HG02798 (cell line): ENCODE data around the gene MBNL2.
A peak's percentile ranks its signal among the peaks of the same experiment; 100 is the strongest.

Source experiments
- ATAC-seq: cut with Tn5 transposase; IDR thresholded peaks from one replicate; pipeline ENCODE4 v1.9.1; 2021; ENCODE audit warnings: mild to moderate bottlenecking; ENCODE audit not compliant: unreplicated experiment, poor library complexity

The MBNL2 gene

DNA sequence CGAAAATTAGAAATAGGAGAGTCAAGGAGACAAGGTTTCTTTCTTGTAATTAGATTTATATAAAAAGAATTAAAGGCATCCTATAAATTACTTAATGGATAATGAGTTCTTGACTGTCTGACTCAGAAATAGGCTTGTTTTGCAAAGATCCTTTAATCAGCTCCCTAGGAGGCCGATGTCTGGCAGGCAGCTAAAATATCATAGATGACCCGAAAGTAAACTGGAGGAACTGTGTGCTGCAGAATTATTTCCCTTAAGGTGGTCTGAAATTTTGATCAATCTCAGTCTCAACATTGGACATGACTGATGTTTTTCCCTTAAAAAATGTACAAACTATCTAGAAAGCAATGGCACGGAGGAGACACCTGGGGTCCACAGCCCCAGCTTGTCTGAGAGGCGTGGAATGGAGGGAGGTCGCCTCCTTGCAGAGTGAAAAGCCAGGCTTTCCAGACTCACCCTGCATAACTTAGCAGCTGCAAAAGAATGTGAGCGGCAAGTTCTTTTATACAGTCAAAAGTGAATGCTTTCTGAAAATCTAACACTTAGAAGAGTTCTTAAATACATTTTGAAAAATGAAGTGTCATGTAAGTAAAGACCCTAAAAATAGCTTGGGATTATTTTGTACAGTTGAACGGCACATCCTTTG is 44.8 kb downstream of the MBNL2 start:
- no peak for ATAC-seq

DNA sequence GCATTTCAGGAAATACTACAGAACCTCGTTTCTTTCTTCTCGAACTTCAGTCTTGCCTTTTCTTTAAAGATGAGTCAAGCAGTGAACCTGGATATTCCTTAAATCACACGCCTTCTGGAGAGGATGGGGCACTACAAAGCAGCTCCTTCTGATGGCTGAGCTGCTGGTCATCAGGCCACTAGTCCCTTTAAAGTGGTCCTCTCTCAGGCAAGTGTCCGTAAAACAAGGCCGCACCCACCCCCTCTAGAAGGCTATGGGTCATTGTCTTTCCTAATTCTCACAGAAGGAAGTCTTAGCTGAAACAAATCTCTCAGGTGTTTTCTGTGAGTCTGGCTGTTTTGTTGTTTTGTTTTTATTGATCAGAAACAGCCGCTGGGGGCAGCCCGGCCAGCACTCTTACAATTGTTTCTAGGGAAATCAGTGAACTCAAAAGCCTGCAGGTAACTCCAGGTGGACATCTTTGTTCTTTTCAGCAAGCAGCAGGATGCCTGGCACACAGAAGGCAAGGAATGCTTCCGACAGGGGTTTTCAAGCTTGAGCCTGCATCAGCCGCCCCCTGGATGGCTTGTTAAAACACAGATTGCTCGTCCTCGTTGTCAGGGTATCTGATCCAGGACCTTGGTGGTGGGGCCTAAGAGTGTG is 45.4 kb downstream of the MBNL2 start:
- no peak for ATAC-seq

DNA sequence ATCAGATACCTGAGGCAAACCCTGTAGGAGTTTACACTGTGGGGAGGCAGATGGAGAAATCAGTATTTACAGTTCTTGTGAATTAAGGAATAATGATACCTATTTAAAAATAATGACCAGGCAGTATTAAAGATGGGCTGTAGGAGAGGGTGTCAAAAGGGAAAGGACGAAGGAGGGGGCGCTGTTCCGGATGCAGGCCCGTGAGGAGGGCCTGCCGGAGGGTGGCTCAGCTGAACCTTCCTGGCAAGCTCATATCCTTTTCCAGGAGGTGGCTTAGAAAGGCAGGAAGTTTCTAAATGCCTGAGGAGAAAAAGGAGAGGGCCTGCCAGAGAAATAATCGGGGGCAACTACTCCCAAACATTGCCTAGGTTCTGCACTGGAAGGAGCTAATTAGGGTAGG is 46.6 kb downstream of the MBNL2 start:
- ATAC-seq: no peak

DNA sequence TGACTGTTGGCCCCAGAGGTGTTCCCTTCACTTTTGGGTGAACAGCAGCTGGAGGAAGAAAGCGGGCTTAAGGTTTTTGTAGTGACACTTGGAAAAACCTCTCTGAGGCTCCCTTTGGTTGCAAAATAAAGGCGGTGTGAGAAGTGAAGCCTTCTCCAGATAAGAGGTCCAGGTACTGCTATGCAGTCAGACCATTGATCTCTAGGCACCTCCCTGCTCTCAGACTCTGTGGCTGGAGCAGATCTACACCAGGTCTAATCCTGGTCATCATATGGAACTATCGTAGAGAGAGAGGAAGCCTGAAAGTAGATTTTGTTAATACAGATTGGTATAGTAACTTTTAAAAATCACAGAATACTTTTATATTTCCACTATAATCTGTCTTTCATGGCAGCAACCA is 47.5 kb downstream of the MBNL2 start:
- no peak for ATAC-seq

DNA sequence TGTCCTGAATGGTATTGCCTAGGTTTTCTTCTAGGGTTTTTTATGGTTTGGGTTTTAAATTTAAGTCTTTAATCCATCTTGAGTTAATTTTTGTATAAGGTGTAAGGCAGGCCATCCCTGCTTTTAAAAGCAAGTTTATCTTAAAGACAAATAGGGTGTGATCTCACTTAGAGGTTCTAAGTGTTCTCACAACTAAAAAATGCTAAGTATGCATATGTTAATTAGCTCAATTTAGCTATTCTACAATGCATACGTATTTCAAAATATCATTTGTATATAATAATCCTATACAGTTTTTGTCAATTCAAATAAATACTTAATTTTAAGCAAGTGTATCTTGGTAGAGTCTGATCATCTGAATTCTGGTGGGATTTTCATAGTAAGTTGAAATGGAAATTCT is 50.4 kb downstream of the MBNL2 start:
- ATAC-seq: no peak

DNA sequence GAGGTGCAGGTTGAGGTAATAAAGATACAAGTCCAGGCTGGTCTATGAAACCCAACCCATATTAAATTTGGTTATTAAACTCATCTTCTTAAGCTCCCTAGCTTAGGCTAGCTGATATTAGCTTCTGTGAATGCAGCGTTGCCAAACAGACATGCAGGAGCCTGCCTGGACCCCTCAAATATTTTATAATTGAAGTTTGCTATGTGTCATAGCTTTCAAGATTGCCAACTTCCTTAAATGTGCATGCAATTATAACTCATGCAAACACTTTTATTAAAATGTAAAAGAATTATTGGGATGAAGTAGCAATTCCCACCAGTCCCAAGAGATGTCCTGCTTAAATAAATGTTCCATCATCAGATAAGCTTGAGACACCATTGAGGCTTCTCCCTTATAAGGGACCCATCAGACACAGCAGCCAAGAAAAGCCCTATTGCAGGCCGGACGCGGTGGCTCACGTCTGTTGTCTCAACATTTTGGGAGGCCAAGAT is 51.3 kb downstream of the MBNL2 start:
- no peak for ATAC-seq

DNA sequence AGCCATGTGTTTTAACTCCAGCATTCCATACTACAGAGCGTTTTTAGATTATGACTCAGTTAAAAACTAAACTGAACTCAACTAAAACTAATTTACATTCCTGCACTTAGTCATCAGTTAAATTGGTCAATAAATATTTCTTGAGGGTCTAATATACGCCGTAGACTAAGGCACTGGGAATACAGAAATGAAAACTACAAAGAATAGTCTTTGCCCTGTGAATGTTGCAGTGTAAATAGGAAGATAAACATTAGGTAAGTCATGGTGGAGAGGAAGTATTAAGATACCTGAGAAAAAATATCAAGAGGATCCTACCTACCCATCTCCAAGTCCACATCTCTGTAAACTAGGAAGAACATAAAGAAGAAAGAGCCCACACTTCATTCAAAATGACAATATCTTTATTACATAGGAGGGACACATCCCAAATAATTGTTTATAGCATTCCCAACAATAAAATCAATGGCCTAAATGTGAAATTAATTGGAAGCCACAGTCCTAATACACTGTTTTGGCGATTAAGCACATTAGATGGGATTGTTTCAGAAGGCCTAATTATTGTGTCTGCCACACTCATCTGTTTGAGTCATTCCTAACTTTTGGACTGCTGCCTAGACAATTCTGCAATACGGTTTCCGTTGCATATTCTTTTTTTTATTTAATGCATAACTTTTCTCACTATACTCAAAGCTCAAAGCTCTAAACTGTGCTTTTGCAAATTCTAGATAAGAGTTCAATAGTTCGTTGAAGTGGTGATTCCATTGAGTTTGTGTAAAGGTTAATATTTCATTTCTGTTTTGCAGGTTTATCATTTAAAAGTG is 52.9 kb downstream of the MBNL2 start:
- ATAC-seq: no peak

DNA sequence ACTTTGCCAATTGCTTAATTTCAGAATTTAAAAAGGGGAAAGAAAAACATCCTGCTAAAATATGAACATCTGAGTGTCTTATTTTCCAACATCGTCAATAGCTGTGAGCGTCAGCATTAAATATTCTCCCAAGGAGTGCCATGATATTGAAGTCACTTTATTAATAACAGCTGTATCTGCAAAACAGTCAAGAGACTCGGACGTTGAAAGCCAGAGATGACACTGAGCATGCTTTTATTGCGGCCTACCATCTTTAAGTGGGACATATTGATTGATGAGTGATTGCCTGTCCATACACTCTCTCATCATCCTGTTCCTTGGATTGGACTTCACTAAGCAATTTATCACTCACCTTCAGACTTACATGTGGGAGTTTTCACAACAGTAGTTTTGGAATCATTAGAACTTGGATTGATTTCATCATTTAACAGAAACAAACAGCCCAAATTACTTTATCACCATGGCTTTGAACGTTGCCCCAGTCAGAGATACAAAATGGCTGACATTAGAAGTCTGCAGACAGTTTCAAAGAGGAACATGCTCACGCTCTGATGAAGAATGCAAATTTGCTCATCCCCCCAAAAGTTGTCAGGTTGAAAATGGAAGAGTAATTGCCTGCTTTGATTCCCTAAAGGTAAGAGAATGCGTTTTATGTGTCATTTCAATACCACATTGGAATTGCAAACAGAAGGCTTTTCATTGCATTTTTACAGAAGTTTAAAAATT is 53.8 kb downstream of the MBNL2 start:
- no peak for ATAC-seq

DNA sequence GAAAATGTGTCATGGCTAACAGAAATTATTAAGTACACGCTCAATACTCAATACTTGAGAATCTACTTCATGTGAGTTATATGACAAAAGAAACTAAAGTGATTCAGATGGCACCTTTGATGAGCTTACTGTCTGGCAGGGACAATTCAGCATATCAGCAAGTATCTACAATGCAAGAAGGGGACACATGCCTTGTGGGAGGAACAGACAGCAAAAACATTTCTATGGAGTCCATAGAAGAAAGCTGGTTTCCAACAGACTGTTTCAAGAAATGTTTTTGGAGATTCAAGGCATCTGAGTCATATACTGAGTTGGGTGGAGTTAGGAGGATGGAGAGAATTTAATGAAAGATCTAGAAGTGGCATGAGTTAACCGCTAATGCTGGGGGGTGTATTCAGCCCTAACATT is 54.7 kb downstream of the MBNL2 start:
- no peak for ATAC-seq

DNA sequence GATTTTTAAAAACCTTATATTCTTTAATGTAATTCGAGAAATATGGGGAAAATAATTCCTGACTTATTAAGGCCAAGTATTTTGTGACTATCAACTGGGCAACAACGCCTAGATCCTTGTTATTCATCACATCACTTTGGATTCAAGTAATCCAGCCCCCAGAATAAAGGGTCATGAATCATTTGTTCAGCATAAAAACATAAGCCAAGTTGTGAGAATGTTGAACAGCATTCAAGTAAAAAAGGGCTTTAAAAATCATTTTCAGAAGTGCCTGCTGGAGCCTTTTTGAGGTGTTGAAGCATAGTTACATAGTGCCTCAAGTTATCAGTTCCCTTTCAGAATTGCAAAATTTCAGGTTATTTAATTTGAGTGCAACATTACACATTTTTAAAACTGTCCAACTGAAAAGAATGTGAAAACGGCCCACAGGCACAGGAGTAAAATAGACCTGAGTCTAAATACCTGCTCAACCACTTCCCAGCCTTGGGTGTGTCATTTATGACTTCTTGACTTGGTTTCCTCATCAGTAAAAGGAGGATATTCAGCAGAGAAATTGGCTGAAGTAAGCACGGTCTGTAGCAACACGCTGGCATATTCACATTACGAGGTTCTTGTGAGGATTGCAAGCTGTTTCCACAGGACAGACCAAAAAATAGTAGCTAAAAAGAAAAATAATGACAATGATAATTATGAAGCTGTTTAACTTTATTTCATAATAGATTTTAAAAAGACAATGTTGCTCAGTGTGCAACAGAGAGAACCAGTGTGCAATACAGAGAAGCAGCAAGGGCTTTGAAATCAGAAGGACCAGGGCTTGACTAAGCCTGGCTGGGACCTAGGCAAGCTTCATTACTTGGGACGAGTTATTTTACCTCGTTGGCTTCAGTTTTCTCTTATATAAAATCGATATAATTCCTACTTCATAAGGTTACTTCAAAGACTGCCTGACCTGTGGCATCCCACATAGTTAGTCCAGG is 56.6 kb downstream of the MBNL2 start:
- no peak for ATAC-seq

DNA sequence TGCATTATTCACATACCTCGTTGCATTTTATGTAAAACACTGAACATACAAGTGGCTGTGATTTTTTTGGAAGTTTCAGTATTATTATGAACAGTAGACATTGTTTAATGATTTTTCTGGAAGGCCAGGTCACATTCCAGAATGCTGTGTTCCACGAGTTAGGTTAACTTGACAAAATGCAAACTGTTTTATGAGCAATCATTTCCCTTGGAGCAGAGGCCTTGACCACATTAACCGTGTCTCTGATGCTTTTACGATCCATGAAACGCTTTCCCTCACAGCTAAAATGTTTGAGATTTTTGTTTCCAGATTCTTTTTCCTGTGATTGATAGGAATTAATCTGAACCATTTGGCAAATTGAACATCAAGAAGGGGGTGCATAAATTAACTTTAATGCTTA is 57.8 kb downstream of the MBNL2 start:
- ATAC-seq: no peak

DNA sequence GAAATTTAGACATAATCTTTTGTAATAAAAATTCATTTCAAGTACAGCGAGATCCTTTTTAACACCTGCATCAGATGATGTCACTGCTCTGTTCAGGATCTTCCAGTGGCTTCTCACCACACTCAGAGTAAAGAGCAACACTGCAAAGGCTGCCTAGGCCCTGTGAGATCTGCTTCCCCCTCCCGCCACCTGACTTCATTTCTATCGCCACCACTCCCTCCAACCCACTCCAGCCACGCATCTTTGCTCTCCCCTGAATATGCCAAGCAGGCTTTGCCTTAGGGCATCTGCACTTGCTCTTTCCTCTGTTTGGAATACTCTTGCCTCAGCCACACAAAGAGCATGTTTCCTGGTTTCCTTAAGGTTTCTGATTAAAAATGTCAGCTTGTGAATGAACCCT is 58.3 kb downstream of the MBNL2 start:
- peak; percentile 46 for ATAC-seq

DNA sequence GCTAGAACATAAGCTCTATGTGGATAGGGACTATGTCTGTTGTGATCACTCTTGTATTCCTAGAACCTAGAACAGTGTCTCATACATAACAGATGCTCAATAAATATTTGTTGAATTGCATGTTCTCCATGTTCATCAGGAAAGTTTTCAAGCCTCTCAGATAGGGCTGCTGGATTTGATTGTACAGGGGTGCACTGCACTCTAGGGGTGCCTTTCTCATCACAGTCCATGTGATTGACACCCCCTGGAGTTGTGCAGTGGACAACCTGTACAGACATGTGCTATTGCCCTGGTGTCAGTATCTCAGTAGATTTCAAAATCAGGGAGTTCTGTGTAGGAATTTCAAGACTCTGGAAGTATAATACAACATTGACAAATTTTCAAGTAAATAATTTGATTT is 58.9 kb downstream of the MBNL2 start:
- ATAC-seq: no peak

DNA sequence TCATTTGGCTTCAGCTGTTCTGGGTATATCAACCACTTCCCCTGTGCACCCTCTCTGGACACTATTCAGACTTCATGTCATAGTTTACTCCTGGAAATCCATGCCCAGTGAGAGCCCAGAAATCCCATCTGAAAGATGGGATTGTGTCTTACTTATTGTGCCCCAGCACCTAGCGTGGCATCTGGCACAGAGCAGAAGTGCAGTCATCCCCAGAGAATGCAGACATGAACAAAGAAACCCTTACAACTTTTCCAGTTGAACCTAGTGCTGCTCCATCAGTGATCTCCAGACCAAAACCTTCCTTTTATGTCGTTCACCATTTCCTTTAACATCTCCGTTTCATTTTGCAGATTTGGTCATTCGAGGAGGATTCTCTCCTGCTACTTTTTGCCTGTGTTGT is 60.6 kb downstream of the MBNL2 start:
- ATAC-seq: no peak

DNA sequence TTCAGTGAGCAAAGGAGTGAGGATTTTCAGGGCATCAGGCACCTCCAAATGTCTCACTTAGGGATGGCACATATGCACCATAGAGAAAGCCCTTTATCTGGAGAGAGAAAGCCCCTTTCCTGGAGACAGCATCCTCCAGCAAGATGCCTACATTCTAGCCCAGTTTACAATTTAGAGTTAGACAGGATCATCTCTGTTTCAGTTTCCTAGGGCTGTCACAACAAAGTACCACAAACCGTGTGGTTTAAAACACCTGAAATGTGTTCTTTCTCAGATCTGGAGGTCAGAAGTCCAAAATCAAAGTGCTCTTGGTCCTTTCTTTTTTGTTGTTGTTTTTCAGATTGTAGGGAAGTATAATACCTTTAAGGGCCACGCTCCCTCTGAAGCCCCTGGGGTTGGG is 61.8 kb downstream of the MBNL2 start:
- ATAC-seq: peak; percentile 54

DNA sequence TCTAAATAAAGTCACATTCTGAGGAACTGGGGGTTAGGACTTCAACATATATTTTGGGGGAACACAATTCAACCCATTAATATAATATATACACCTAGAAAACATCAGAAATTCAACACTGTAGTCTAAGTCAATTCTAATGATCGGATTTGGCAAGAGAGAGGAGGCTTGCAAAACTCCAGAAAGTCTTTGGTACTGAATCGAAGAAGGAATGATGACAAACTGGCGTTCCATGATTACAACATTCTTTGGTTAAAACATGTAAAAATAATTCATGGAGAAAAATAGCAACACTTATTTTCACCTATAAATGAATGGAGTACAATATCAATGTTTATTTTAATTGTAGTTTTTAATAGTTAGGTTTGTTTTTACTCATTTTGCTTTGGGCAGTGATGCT is 62.4 kb downstream of the MBNL2 start:
- ATAC-seq: no peak

DNA sequence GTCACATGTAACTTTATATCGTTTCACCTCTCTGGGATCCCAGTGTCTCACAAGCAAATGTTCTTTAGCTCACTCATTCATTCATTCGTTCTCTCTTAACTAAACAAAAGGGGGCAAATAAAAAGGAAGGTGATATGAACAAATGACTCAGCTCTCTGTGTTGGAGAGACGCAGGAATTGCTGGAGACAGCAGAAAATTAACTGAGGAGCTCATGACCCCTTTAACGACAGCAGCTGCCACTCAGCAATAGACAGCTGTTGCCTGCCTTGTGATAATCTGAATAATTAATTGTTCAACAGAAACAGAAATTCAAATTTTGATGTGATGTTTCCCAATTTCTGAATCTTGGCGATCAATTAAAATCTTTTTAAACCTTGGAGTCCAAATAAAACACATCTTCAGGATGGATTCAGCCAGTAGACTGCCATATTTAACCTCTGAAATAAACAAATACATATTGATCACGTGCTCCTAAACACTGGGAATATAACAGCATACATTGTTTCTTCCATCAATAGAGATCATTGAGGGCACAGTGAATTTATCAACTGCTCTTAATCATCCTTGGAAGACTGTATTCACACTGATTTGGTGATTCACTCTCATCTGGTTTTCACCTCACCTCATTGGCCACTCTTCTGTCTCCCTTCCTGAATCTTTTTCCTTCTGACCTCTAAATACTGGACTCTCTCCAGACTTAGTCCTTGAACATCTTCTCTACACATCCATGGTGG is 63.3 kb downstream of the MBNL2 start:
- ATAC-seq: no peak

DNA sequence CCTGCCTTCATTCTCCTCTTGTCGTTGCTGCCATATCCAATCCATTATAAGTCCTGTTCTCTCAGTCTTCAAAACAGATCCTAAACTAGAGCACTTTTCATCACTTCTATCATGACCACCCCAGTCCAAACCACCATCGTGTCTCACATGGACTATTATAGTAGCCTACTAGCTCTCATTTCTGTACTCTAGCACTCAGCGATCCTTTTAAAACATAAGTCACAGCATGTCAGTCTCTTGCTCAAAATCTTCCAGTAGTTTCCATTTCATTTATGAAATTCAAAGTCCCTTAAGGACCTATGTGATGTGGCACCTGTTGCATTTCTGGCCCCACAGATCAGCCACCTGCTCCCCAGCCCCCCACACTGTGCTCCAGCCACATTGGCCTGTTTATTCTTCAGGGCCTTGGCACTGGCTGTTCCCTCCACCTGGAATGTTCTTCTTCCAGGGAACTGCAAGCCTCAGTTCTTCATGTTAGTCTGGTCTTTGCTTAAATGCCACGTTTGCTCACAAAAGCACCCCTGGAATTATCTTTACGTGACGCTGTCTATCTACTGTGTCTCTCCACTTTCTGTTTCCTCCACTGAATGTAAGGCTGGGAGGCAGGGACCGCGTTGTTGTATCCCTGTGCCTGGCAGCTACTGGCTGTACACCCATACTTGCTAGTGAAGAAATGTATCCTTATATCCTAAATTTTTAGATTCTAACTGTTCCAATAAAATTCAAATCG is 64.3 kb downstream of the MBNL2 start:
- no peak for ATAC-seq
